Naive thymus-derived CD4-positive, alpha-beta T cell (primary cell): ENCODE measurements around the gene ZCWPW1. TPM values are rescaled to one million over a fixed set of nuclear protein-coding genes. Genes with fewer than 3 reads are reported as not detected.

ENCODE experiments used
- ATAC-seq: fragments of 150-1000 bp; cut with Tn5 transposase; 2 replicates; pipeline ENCODE4 v1.10.0; 2021; ENCODE audit warnings: mild to moderate bottlenecking, moderate library complexity
- CTCF ChIA-PET: fragments of 350-600 bp; sonication (Branson Sonifier 250); formaldehyde crosslinking; loops from one replicate; lab custom pipeline; 2021; ENCODE audit warnings: antibody characterized with exemption; lab: Charles Lee
- POLR2A ChIA-PET: fragments of 350-600 bp; sonication (Branson Sonifier 250); formaldehyde crosslinking; loops from one replicate; lab custom pipeline; 2021; ENCODE audit warnings: antibody characterized with exemption, inconsistent platforms; lab: Charles Lee
- DNase-seq, 9 donors: peaks; one replicate each; pipeline versions ENCODE4 v3.0.0 to v3.0.0-alpha.2; 2020 to 2022; ENCODE audit warnings: mixed read lengths in 1 of 9
- H3K27ac ChIP-seq: one replicate; pipeline ENCODE4 v1.7.0; 2013; ENCODE audit warnings: mild to moderate bottlenecking, low read depth, low read length, moderate library complexity
- H3K27me3 ChIP-seq, 2 donors: one replicate each; pipeline ENCODE4 v1.7.0; 2013; ENCODE audit warnings: low read length in 2 of 2, mild to moderate bottlenecking in 2 of 2, moderate library complexity in 2 of 2; ENCODE audit not compliant: control insufficient read depth in 2 of 2, insufficient read depth in 2 of 2
- H3K36me3 ChIP-seq, 3 experiments: 1 replicate in 2 of 3; 2 replicates in 1 of 3; pipeline ENCODE4 v1.7.0; 2013; ENCODE audit warnings: low read length in 3 of 3, mild to moderate bottlenecking in 3 of 3, moderate library complexity in 1 of 3; ENCODE audit not compliant: insufficient read depth in 3 of 3, control insufficient read depth in 2 of 3
- H3K4me1 ChIP-seq, 2 donors: one replicate each; pipeline ENCODE4 v1.7.0; 2013; ENCODE audit warnings: low read length in 2 of 2, mild to moderate bottlenecking in 2 of 2, moderate library complexity in 1 of 2; ENCODE audit not compliant: control insufficient read depth in 2 of 2, insufficient read depth in 2 of 2
- H3K4me3 ChIP-seq: 2 replicates; pipeline ENCODE4 v1.7.0; 2013; ENCODE audit warnings: mild to moderate bottlenecking, low read length
- H3K9me3 ChIP-seq, 3 experiments: 1 replicate in 2 of 3; 2 replicates in 1 of 3; pipeline ENCODE4 v1.7.0; 2013; ENCODE audit warnings: low read length in 3 of 3; ENCODE audit not compliant: control insufficient read depth in 2 of 3
- H3K27ac Mint-ChIP-seq, 9 donors: one replicate each; pipeline ENCODE4 v1.8.0; 2020 to 2022; ENCODE audit warnings: mixed read lengths in 9 of 9, mild to moderate bottlenecking in 8 of 9, moderate library complexity in 5 of 9, inconsistent platforms in 2 of 9
- H3K27me3 Mint-ChIP-seq, 5 donors: one replicate each; pipeline ENCODE4 v1.8.0; 2021 to 2022; ENCODE audit warnings: mixed read lengths in 5 of 5, mild to moderate bottlenecking in 1 of 5
- H3K36me3 Mint-ChIP-seq, 5 donors: one replicate each; pipeline ENCODE4 v1.8.0; 2020 to 2022; ENCODE audit warnings: mixed read lengths in 5 of 5, mild to moderate bottlenecking in 3 of 5, inconsistent platforms in 1 of 5
- H3K4me1 Mint-ChIP-seq, 7 donors: one replicate each; pipeline ENCODE4 v1.8.0; 2020 to 2022; ENCODE audit warnings: mixed read lengths in 7 of 7, mild to moderate bottlenecking in 3 of 7, inconsistent platforms in 1 of 7
- H3K4me3 Mint-ChIP-seq, 10 donors: one replicate each; pipeline ENCODE4 v1.8.0; 2020 to 2022; ENCODE audit warnings: mild to moderate bottlenecking in 10 of 10, mixed read lengths in 10 of 10, moderate library complexity in 6 of 10, inconsistent platforms in 2 of 10
- H3K9me3 Mint-ChIP-seq, 11 donors: one replicate each; pipeline ENCODE4 v1.8.0; 2020 to 2022; ENCODE audit warnings: mixed read lengths in 11 of 11, mild to moderate bottlenecking in 4 of 11, inconsistent platforms in 1 of 11, moderate library complexity in 1 of 11
- intact Hi-C, 2 donors: fragments of 100-400 bp; cut with micrococcal nuclease; formaldehyde crosslinking; loops; one replicate each; pipeline ENCODE4 v1.15.1; 2023
- polyA plus RNA-seq, 2 donors: library from polyadenylated mRNA; unstranded; fragments of 300-500 nt; fragmentation: Illumina TruSeq; gene quantifications; one replicate each; pipeline ENCODE4 v1.2.3, GENCODE V29; 2021
- total RNA-seq, 6 experiments: library from RNA in 5 of 6; stranded (reverse) in 5 of 6; gene quantifications; 1 replicate in 5 of 6; 2 replicates in 1 of 6; pipeline ENCODE4 v1.2.3 and lab custom pipeline; 2021 to 2026

The ZCWPW1 gene
- total and polyA plus RNA-seq, 7 experiments from 2014 or later = 4.1 to 18.6 (median 7.1) TPM

DNA sequence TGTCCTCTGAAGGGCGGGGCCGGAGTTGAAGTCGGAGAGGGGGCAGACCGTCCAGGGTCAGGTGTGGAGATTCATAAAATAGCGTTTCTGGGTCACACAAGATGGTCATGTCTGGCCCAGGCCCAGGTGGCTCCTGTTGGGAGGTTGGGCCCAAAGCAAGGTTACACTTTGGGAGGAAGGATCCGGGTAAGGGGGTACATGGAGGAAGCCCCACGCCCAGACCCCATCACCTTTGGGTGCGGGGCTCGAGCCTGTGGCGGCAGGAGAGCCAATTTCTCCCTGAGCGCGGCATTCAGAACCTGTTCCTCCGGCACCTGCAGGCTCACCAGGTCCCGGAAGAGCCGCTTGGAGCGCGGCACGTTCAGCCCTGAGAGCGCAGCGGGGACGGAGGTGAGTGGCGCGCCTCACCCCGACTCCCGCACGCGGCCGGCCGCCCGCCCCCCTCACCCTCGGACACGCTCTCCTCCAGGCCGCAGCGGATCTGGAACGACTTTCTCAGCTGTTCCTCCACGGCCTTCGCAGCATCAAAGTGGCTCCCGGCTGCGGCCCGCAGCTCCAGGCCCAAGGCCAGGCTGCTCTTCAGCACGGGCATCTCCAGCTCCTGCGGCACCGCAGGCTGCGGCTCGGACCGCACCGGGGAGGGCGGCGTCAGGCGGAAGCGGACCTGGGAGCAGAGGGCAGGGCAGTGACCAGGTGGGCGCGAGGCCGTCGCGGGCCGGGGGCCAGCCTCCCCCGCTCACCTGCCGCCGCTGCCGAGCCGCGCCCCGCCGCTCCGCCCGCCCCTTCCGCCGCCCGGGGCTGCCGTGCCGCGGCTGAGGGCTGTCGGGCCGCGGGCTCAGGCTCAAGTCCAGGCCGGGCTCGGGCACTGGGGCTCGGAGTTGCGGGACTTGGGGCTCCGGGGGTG is 7.2 kb upstream of the ZCWPW1 start:
- H3K4me3 Mint-ChIP-seq = peak overlapping the region; percentile 86 to 100 (median 95)
- peak; percentile 26 for ATAC-seq
- peaks cover 0 to 4% (median 0%) of the 10 kb centered on the region in 5 donors for H3K27me3 Mint-ChIP-seq
- H3K9me3 Mint-ChIP-seq = peaks cover 0 to 6% (median 0%) of the 10 kb centered on the region in 11 donors
- no peaks in the 10 kb centered on the region for H3K9me3 ChIP-seq
- peak overlapping the region; percentile 98 for H3K27ac ChIP-seq
- H3K27me3 ChIP-seq = no peaks in the 10 kb centered on the region
- peaks cover 22 to 36% of the 10 kb centered on the region in 2 donors for H3K4me1 ChIP-seq
- H3K27ac Mint-ChIP-seq = peak overlapping the region; percentile 88 to 99 (median 97)
- DNase-seq = peak in 7 of 9 donors; percentile 44 to 57 (median 55)
- ChIA-PET POLR2A (interaction anchor here (0.6 to 5.5 kb wide), 19 partner anchors 7 to 335 kb away, joined by 3 to 71 read pairs (median 5); partner anchors contain the start of genes AGFG2, AP4M1, FBXO24 and LAMTOR4), CTCF (interaction anchor here (0.6 to 1.4 kb wide), 3 partner anchors 99 to 1827 kb away, joined by 3 to 4 read pairs (median 3); no protein-coding TSS in a partner anchor)
- H3K36me3 ChIP-seq = peaks cover 0 to 36% (median 3%) of the 10 kb centered on the region in 3 experiments
- peaks cover 0 to 30% (median 6%) of the 10 kb centered on the region in 5 donors for H3K36me3 Mint-ChIP-seq
- H3K4me3 ChIP-seq = peak overlapping the region; percentile 89
- intact Hi-C loops = loop anchor here (1.0 to 10.0 kb wide), 5 partner anchors 7 to 889 kb away; partner anchors contain the start of genes FBXO24 (in 2 of the 2), LRCH4 (in 2 of the 2), TSC22D4 (in 2 of the 2) and ZCWPW1 (in 2 of the 2)
- peaks cover 30 to 52% (median 43%) of the 10 kb centered on the region in 7 donors for H3K4me1 Mint-ChIP-seq

DNA sequence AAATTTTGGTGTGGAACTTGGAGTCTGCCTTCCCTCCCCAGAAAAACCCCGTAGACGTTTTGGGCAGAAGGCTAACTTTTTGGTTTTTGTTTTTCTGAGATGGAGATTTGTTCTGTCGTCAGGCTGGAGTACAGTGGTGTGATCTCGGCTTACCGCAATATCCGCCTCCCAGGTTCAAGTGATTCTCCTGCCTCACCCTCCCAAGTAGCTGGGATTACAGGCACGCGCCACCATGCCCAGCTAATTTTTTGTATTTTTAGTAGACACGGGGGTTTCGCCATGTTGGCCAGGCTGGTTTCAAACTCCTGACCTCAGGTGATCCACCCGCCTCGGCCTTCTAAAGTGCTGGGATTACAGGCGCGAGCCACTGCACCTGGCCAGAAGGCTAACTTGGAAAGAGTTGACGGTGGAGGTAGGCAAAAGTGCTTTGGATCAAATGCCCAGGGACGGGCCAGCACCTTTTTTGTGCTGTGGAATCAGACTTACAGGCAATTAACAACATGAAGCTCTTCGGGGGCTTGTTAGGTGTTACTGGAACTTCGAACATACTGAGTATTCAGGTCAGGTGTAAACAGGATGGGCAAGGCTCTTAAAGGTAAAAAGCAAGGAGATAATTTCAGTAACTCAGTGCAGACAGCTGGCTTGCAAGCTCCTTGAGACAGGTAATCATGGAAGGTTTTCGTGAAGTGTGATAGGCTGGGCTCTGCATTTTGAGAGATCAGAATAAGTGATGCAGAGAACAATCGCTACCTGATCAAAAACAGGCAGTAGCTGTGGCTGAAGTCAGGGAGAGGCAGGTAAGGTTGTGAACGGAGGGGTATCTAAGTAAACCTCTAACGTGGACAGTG is 6.0 kb upstream of the ZCWPW1 start:
- Histone ChIP-seq H3K4me3 (peak overlapping the region; percentile 89), H3K27ac (peak overlapping the region; percentile 98), H3K4me1 (peaks cover 25 to 40% of the 10 kb centered on the region in 2 donors), H3K9me3 (no peaks in the 10 kb centered on the region), H3K27me3 (no peaks in the 10 kb centered on the region), H3K36me3 (peaks cover 0 to 40% (median 3%) of the 10 kb centered on the region in 3 experiments)
- Mint-ChIP-seq H3K4me1 (peaks cover 33 to 57% (median 47%) of the 10 kb centered on the region in 7 donors), H3K27ac (peak overlapping the region; percentile 85 to 99 (median 91)), H3K36me3 (peaks cover 0 to 33% (median 9%) of the 10 kb centered on the region in 5 donors), H3K4me3 (peak overlapping the region; percentile 75 to 100 (median 90)), H3K27me3 (peaks cover 0 to 7% (median 0%) of the 10 kb centered on the region in 5 donors), H3K9me3 (peaks cover 0 to 10% (median 0%) of the 10 kb centered on the region in 11 donors)
- ChIA-PET POLR2A (interaction anchor here (0.7 to 5.5 kb wide), 14 partner anchors 11 to 334 kb away, joined by 3 to 71 read pairs (median 4); partner anchors contain the start of genes GPC2, MCM7, POP7 and STAG3), CTCF (interaction anchor here (0.6 to 1.3 kb wide), 2 partner anchors 10 to 1828 kb away, joined by 3 read pairs; no protein-coding TSS in a partner anchor)
- DNase-seq = peak in 2 of 9 donors; percentile 28 to 34
- ATAC-seq = no peak
- intact Hi-C loops = loop anchor here in 1 of 2 donors (10.0 kb wide), 1 partner anchor 890 kb away; the partner anchor contains the start of gene IFT22

DNA sequence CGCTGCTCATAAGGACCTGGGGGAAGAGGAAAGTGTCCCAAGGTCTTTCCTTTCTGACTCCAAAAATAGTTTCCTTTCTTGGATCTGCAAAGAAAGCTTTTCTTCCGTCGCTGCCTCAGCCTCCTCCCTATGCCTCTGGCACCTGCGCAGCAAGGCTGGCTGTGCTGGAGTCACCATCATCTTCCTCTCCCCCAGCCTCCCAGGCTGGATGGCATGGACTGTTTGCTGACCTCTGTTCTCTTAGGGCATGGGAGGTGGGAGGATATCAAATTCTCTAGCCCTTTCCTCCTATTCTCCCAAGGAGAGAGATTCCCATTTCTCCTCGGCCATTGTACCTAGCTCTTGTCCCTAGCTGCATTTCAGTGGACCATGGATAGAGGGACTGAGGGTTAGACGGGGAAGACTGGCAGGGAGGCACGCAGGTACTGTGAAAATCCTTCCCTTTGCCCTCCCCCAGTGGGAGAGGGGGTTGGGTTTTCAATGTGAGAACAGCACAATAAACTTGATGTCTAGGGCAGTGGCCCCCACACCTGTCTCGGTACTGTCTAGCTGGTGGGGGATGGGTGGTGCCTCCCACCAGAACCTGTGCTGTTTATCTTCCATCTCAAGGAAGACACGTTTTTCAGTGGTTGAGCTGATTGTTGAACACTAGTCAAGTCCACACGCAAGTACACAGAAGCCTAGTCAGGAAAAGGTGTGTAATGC is 5.2 kb upstream of the ZCWPW1 start:
- peaks cover 0 to 11% (median 0%) of the 10 kb centered on the region in 5 donors for H3K27me3 Mint-ChIP-seq
- peaks cover 0 to 16% (median 0%) of the 10 kb centered on the region in 11 donors for H3K9me3 Mint-ChIP-seq
- peaks cover 33 to 61% (median 50%) of the 10 kb centered on the region in 7 donors for H3K4me1 Mint-ChIP-seq
- peaks cover 25 to 40% of the 10 kb centered on the region in 2 donors for H3K4me1 ChIP-seq
- ChIA-PET POLR2A (interaction anchor here (1.2 to 5.5 kb wide), 5 partner anchors 12 to 333 kb away, joined by 4 to 71 read pairs (median 9); partner anchors contain the start of genes MCM7 and TSC22D4), CTCF (interaction anchor here (1.3 kb wide), 1 partner anchor 11 kb away, joined by 3 read pairs; no protein-coding TSS in a partner anchor)
- peaks cover 0 to 36% (median 13%) of the 10 kb centered on the region in 5 donors for H3K36me3 Mint-ChIP-seq
- peaks cover 0 to 43% (median 3%) of the 10 kb centered on the region in 3 experiments for H3K36me3 ChIP-seq
- no peaks in the 10 kb centered on the region for H3K9me3 ChIP-seq
- peak overlapping the region; percentile 61 to 100 (median 88) for H3K4me3 Mint-ChIP-seq
- ATAC-seq (no peak), DNase-seq (peak in 1 of 9 donors; percentile 16)
- H3K27me3 ChIP-seq = no peaks in the 10 kb centered on the region
- intact Hi-C loops = loop anchor here in 1 of 2 donors (10.0 kb wide), 1 partner anchor 891 kb away; the partner anchor contains the start of gene IFT22
- H3K4me3 ChIP-seq = no peak overlapping the region
- peak overlapping the region; percentile 4 to 99 (median 90) for H3K27ac Mint-ChIP-seq
- peak overlapping the region; percentile 20 for H3K27ac ChIP-seq

GRCh38 chr7:100433276-100433591 is 4.7 kb upstream of the ZCWPW1 start:
- H3K27me3 ChIP-seq = no peaks in the 10 kb centered on the region
- no peak for DNase-seq
- Mint-ChIP-seq H3K36me3 (peaks cover 0 to 36% (median 13%) of the 10 kb centered on the region in 5 donors), H3K4me1 (peaks cover 33 to 66% (median 52%) of the 10 kb centered on the region in 7 donors), H3K27ac (peak overlapping the region in 8 of 9 donors; percentile 13 to 99 (median 90)), H3K4me3 (peak overlapping the region in 7 of 10 donors; percentile 23 to 100 (median 86)), H3K27me3 (peaks cover 0 to 15% (median 0%) of the 10 kb centered on the region in 5 donors), H3K9me3 (peaks cover 0 to 18% (median 0%) of the 10 kb centered on the region in 11 donors)
- no peaks in the 10 kb centered on the region for H3K9me3 ChIP-seq
- peak overlapping the region; percentile 20 for H3K27ac ChIP-seq
- peaks cover 0 to 43% (median 3%) of the 10 kb centered on the region in 3 experiments for H3K36me3 ChIP-seq
- CTCF ChIA-PET = no interaction called here
- H3K4me3 ChIP-seq = no peak overlapping the region
- ATAC-seq = no peak
- POLR2A ChIA-PET = interaction anchor here (1.2 to 5.5 kb wide), 2 partner anchors 19 to 148 kb away, joined by 4 to 71 read pairs; no protein-coding TSS in a partner anchor
- H3K4me1 ChIP-seq = peaks cover 25 to 40% of the 10 kb centered on the region in 2 donors
- intact Hi-C loops = loop anchor here in 1 of 2 donors (10.0 kb wide), 1 partner anchor 892 kb away; the partner anchor contains the start of gene IFT22

- no peak for ATAC-seq
- H3K4me1 Mint-ChIP-seq = peaks cover 33 to 70% (median 57%) of the 10 kb centered on the region in 7 donors
- no peaks in the 10 kb centered on the region for H3K9me3 ChIP-seq
- H3K36me3 Mint-ChIP-seq = peaks cover 0 to 36% (median 13%) of the 10 kb centered on the region in 5 donors
- H3K4me3 ChIP-seq = no peak overlapping the region
- peak overlapping the region; percentile 46 for H3K27ac ChIP-seq
- peaks cover 0 to 18% (median 0%) of the 10 kb centered on the region in 11 donors for H3K9me3 Mint-ChIP-seq
- peaks cover 30 to 42% of the 10 kb centered on the region in 2 donors for H3K4me1 ChIP-seq
- no peak for DNase-seq
- intact Hi-C loops = loop anchor here in 1 of 2 donors (10.0 kb wide), 1 partner anchor 892 kb away; the partner anchor contains the start of gene IFT22
- peak overlapping the region in 9 of 10 donors; percentile 18 to 100 (median 81) for H3K4me3 Mint-ChIP-seq
- peak overlapping the region; percentile 76 to 100 (median 89) for H3K27ac Mint-ChIP-seq
- ChIA-PET POLR2A (interaction anchor here (0.5 to 5.5 kb wide), 5 partner anchors 20 to 255 kb away, joined by 3 to 71 read pairs (median 3); partner anchors contain the start of gene STAG3), CTCF (no interaction called here)
- peaks cover 0 to 20% (median 0%) of the 10 kb centered on the region in 5 donors for H3K27me3 Mint-ChIP-seq
- peaks cover 0 to 43% (median 3%) of the 10 kb centered on the region in 3 experiments for H3K36me3 ChIP-seq
- no peaks in the 10 kb centered on the region for H3K27me3 ChIP-seq
Measured at GRCh38 chr7:100432621-100433275, 4.2 kb upstream of the ZCWPW1 start.
